Raji (cell line): ENCODE measurements around the gene TRPC4AP.

Experiments
- POLR2A ChIP-seq: IDR thresholded peaks from 2 replicates; pipeline ENCODE4 v1.6.1; 2011; ENCODE audit warnings: low read depth, low read length, control low read depth; ENCODE audit not compliant: insufficient read depth

Gene TRPC4AP

DNA sequence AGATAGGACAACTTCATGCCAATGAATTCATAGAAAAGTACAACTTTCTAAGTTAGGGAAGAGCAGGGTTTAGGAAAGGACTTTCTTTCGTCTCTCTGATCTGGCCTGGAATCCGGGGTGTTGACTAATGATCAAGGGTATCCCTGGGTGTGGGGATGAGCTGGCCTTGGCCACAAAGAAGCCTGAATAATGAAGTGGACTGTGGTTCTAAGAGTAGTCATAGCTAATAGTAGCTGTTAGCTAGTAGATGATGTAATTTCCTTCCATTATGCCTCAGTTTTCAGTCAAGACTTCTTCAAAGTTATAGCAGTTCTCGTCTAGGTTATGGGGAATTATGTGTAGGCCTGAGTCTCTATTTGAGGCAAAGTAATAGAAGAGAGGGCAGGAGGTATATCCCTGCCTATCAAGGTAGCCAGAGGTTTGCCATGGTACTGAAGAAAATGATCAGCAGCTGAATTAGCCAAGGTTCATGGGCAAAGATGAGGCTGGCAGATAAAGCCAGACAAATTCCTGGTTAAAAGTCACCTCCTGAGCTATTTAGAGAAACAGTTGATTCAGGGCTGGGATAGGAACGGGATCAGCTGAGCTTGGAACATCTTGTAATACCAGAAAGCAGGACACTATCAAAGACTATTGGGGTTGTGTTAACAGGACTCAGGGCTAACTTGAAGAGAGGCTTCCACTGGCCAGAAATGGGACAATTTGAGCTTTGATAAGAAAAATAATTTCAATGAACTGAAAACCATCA, 18.7 kb upstream of the TRPC4AP start:
- TF ChIP-seq POLR2A = no peak

DNA sequence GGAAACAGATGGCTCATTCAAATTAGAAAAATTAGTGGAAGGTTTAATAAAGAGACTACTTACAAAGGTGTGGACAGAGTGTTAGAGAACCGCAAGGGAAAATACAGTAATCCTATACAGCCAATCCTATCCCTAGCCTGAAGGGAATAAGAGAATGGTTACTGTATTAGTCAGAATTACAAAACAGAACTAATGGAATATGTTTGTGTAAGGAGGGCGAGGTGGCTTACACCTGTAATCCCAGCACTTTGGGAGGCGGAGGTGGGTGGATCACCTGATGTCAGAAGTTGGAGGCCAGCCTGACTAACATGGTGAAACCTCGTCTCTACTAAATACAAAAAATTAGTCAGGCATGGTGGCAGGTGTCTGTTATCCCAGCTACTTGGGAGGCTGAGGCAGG, 16.3 kb upstream of the TRPC4AP start:
- TF ChIP-seq POLR2A = no peak

DNA sequence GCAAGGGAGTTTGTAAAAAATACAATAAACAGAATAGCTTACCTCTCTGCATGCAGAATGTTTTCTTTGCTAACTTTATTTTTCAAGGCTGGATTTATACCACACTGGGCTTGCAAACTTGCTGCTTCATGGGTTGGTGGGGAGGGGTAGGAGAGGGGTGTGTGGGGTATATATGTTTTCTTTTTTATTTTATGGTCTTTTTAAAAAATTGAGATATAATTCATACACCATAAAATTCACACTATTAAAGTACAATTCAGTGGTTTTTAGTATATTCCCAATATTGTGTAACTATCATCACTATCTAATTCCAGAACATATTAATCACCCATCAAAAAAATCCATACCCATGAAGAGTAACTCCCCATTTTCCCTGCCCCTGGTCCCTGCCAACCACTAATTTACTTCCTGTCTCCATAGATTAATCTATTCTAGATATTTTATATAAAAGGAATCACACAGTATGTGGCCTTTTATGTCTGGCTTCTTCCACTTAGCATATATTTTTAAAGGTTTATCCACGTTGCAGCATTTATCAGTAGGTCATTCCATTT, 14.3 kb upstream of the TRPC4AP start:
- TF ChIP-seq POLR2A = no peak

DNA sequence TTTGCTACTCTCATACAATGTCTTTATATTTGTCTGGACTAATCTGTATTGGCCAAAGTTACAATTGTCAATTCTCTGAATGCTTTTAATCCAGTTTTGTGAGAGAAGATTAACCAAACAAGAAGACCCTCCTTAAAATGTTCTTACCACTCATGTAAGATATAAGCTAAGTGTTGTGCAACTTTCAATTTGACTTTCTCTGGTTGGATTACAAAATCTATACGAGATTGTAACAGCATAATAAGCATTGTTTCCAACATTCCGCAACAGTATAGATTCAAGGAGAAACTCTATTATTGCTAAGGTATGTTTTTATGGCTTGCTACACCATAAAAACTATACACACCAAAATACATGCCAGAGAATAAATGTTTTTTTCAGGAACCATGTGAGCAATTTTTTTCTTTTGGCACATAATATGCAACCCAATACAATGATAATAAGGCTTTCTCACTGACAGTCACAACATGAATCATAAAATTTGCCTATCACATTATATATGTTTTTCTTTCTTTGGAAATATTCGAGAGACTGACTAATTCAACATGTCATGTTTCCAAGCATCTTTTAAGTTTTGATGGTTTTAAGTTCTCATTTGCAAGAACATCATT, 12.2 kb upstream of the TRPC4AP start:
- TF ChIP-seq POLR2A = no peak

DNA sequence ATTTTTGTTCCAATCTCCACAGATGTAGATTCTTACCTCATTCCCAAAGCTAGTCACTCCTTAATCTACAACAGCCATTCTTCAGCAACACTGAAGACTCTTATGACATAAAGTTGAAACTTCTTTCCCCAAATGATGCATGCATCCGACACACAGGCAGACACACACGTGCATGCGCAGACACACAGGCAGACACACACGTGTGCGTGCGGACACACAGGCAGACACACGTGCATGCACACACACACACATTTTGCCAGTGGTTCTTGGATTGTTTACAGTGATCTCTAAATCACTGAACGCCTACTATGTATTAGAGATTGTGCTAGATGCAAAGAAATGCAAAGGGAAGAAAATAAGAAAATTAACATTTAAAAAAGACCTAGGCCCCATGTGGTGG, 9.0 kb upstream of the TRPC4AP start:
- TF ChIP-seq POLR2A = no peak

DNA sequence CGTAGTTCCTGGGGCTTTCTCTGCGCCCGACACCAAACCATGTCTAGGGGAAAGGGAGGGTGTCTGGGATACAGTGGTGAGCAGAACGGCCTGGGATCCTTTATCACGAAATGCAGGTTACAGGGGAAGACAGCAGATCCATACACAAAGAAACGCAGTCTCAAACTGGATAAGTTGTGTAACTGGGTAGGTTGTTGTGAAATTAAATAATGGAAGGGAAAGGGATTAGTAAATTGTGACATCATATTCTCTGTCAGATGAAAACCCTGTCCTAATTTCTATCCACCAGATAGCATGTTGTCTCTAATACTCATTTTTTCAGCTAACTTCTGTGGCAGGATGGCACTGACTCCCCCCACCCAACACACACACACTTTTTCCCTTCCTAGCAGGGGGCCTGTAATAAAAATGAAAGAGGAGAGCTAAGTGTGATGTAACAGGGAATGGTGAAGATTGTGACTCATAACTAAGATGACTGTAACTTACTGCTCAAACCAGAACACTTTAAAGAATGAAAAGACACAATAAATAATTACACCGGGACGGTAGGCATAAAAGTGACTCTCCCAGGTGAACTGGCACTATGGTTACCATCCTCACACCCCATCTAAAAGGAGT, 769 bp upstream of the TRPC4AP start:
- no peak for TF ChIP-seq POLR2A

DNA sequence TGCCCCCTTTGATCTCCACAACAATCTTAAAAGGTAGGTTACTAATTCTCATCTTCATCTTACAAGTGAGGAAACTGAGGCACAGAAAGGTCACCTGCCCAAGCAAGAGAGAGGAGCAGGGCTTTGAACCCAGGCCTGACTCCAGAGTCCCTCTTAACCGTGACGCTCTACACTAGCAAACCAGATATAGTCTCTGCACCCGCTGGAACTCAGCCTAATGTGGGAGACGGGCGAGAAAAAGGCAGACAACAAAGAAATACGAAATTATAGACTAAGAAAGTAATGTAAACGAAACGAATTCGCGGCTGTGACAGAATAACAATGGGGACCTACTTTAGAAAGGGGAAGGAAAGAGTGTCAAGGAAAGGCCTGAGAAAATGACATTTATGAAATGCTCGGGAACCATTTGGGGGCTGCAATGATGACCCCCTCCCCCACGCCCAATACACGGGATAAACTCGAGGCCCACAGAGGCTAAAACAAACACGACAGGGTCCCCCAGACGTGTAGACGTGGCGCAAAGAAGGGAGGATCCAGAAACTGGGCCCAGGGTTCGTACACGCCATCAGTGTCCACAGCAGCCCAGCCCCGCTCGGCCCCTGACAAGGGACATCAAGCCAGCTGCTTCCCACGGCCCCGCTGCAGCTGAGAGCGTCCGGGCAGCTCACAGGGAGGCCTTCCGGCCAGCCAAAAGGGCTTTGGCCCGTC, 637 bp downstream of the TRPC4AP start:
- no peak for TF ChIP-seq POLR2A

DNA sequence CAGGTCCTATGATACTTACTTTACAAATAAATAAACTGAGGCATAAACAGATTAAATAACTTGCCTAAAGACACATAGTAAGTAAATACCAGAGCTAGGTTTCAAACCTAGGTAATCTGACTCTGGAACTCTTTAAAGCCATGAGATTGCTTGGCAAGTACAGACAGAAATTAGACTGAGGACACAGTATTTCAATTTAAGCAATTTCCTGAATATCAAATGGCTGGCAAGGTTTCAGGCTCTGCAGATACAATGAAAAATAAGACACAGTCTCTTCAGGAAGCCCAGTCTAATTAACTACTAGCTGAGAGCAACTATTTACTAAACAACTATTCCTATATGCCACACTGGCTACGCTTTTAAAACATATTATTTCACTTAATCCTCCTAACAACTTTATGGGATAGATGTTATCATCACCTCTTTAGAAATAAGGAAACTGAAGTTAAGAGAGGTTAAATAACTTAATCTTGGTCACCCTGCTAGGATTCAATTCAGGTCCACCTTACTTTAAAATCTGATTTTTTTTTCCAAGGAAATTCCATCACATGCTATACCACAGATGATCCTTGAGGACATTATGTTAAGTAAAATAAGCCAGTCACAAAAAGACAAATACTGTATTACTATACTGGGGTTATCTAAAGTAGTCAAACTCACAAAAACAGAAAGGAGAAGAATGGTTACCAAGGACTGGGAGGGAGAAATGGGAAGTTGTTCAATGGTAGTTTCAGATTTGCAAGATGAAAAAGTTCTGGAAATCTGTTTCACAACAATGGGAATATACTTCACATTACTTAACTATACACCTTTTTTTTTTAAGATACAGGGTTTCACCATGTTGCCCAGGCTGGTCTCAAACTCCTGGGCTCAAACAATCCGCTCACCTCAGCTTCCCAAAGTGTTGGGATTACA, 4.1 kb downstream of the TRPC4AP start:
- TF ChIP-seq POLR2A = no peak

DNA sequence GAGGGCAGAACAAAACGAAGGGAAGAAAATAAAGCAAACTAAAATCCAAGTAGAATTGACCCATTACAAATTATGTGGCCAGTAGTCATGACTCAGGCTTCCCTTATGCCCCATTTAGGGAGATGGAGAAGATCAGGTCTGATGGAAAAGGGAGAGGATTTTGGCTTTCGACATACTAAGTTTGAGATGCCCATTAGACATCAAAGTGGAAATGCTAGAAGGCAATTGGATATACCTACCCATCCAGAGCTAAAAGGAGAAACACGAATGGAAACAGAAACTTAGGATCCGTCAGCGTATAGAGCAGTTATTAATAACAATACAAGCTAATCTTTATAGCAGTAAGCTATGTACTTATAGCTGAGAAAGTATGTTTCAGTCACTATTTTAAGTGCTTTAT, 4.8 kb downstream of the TRPC4AP start:
- TF ChIP-seq POLR2A = no peak

DNA sequence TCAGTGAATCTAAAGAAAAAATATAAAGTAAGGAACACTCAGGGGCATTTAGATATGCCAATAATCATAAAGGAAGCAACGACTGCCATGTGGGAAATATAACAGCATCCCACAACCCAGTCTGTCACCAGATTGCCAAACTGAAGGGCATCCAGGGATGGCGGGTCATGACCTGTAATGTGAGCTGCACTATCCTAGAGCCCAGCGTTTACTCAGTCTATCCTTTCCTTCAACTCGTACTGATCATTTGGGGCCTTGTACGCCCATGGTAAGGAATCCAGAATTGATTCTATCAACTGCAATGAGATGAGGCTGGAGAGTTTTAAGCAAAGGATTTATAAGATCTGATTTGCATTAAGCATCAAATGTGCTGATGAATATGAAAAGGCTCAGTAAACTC, 5.3 kb downstream of the TRPC4AP start:
- no peak for TF ChIP-seq POLR2A

DNA sequence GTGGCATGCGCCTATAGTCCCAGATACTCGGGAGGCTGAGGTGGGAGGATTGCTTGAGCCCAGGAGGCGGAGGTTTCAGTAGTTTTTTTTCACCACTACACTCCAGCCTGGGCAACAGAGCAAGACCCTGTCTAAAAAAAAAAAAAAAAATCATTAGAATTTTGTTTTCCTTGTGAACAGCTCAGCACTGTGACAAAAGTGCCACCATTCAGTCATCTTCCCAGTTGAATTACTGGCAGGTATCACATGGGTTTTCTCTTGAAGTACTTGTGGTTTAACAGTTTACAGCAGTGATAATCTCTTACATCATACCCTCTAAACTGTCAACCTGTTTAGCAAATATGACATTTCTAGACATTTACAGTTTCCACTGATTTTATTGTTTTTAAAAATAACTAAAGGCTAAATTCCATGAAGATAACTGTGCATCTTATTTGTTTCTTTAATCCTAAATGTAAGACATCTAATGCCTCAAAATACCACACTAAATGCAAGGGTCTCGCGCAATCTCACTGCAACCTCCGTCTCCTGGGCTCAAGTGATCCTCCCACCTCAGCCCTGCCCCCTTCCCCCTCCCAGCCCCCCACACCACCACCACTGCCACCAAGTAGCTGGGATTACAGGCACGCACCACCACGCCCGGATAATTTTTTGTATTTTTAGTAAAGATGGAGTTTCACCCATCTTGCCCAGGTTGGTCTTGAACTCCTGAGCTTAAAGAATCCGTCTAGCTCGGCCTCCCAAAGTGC, 7.0 kb downstream of the TRPC4AP start:
- TF ChIP-seq POLR2A = no peak

DNA sequence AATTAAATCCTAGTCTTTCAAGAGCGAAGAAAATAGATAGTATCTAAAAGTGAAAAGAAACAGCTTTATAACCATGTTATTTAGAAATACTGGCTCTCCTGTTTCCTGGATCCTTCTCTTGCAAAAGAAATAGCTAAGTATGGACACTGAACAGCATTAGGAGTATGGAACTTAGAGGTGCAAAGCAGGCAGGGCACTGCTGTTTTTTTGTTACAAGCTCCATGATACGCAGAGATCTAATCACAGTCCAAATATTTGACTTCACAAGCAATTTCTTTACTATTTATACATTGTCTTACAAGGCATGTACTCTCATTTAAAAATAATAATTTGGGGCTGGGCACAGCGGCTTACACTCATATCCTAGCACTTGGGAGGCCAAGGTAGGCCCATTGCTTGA, 7.6 kb downstream of the TRPC4AP start:
- TF ChIP-seq POLR2A = no peak

DNA sequence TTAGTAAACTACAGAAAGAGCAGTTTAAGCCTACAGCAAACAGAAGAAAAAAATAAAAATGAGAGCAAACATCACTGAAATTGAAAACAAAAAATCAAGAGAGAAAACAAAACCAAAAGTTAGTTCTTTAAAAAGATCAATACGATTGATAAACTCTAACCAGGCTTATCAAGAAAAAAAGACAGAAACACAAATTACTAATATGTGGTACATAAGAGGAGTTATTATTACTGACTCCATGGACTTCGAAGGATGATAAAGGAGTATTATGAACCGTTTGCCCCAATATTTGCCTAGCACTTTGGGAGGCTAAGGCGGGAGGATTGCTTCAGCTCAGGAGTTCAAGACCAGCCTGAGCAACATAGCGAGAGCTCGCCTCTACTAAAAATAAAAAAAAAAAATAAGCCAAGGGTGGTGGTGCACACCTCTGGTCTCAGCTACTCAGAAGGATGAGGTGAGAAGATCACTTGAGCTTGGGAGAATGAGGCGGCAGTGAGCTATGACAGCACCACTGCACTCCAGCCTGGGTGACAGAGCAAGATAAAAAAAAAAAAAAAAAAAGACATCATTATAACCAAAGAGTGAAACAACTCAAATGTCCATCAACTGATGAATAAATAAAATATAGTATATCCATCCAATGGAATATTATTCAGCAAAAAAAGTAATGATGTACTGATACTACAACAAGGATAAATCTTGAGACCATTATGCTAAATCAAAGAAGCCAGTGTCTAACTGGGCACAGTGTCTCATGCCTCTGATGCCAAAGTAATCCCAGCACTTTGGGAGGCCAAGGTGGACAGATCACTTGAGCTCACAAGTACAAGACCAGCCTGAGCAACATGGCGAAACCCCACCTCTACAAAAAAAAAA, 12.9 kb downstream of the TRPC4AP start:
- TF ChIP-seq POLR2A = no peak
